Measurements from ENCODE around the gene TTC33.

TTC33 gene

DNA sequence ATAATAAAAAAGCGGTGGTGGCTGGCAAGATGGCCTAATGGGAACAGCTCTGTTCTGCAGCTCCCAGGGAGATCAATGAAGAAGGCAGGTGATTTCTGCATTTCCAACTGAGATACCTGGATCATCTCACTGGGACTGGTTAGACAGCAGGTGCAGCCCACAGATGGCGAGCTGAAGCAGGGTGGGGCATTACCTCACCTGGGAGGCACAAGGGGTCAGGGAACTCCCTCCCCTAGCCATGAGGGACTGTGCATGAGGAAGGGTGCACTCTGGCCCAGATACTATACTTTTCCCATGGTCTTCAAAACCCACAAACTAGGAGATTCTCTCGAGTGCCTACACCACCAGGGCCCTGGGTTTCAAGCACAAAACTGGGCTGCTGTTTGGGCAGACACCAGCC is 121.6 kb downstream of the TTC33 start:
- no peak for TF ChIP-seq FOXP2 (optimal IDR thresholded peaks at IDR 0.05; ENCODE audit: borderline replicate concordance, extremely low read depth, extremely low read length, insufficient read depth)
- TF ChIP-seq TAF1 (IDR thresholded peaks at IDR 0.05; ENCODE audit: borderline replicate concordance, insufficient read depth, low read length), result no peak
- TF ChIP-seq SIN3A (IDR thresholded peaks at IDR 0.05; ENCODE audit: borderline replicate concordance, insufficient read depth, low read length), result no peak
- TF ChIP-seq POLR2AphosphoS5 (IDR thresholded peaks at IDR 0.05; ENCODE audit: low read depth, low read length), result no peak
- TF ChIP-seq REST (IDR thresholded peaks at IDR 0.05; ENCODE audit: insufficient read depth in 1 of 2, low read depth in 2 of 2, low read length in 2 of 2), result no peak

DNA sequence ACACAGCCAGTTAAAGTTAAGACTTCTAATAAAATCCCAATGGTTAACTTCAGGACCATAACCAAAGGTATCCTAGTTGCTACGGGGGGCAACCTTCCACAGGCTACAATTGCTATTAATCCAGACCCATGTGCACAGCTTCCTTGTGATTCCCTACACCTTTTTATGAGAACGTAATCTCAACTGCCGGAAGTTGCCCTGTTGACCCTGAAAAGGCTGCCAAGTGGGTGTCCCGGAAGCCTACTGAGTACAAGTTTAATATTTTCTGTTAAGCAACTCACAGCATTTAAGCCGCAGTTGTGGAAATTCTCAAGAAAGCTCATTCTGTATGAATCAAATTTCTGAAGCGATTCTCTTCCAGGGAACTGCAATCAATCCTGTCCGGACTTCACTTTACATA is 124.5 kb downstream of the TTC33 start:
- no peak for TF ChIP-seq SIN3A (IDR thresholded peaks at IDR 0.05; ENCODE audit: borderline replicate concordance, insufficient read depth, low read length)
- no peak for TF ChIP-seq FOXP2 (optimal IDR thresholded peaks at IDR 0.05; ENCODE audit: borderline replicate concordance, extremely low read depth, extremely low read length, insufficient read depth)
- TF ChIP-seq TAF1 (IDR thresholded peaks at IDR 0.05; ENCODE audit: borderline replicate concordance, insufficient read depth, low read length), result no peak
- no peak for TF ChIP-seq POLR2AphosphoS5 (IDR thresholded peaks at IDR 0.05; ENCODE audit: low read depth, low read length)
- TF ChIP-seq REST (IDR thresholded peaks at IDR 0.05; ENCODE audit: insufficient read depth in 1 of 2, low read depth in 2 of 2, low read length in 2 of 2), result no peak

GRCh38 chr5:40630126-40630525 is 125.6 kb downstream of the TTC33 start:
- no peak for TF ChIP-seq SIN3A (IDR thresholded peaks at IDR 0.05; ENCODE audit: borderline replicate concordance, insufficient read depth, low read length)
- TF ChIP-seq FOXP2 (optimal IDR thresholded peaks at IDR 0.05; ENCODE audit: borderline replicate concordance, extremely low read depth, extremely low read length, insufficient read depth), result no peak
- no peak for TF ChIP-seq POLR2AphosphoS5 (IDR thresholded peaks at IDR 0.05; ENCODE audit: low read depth, low read length)

- TF ChIP-seq REST (IDR thresholded peaks at IDR 0.05; ENCODE audit: insufficient read depth in 1 of 2, low read depth in 2 of 2, low read length in 2 of 2), result no peak
- TF ChIP-seq POLR2AphosphoS5 (IDR thresholded peaks at IDR 0.05; ENCODE audit: low read depth, low read length), result no peak
- TF ChIP-seq SIN3A (IDR thresholded peaks at IDR 0.05; ENCODE audit: borderline replicate concordance, insufficient read depth, low read length), result no peak
- TF ChIP-seq FOXP2 (optimal IDR thresholded peaks at IDR 0.05; ENCODE audit: borderline replicate concordance, extremely low read depth, extremely low read length, insufficient read depth), result no peak
- TF ChIP-seq TAF1 (IDR thresholded peaks at IDR 0.05; ENCODE audit: borderline replicate concordance, insufficient read depth, low read length), result no peak
Observed at GRCh38 chr5:40628407-40628806, 127.4 kb downstream of the TTC33 start.

DNA sequence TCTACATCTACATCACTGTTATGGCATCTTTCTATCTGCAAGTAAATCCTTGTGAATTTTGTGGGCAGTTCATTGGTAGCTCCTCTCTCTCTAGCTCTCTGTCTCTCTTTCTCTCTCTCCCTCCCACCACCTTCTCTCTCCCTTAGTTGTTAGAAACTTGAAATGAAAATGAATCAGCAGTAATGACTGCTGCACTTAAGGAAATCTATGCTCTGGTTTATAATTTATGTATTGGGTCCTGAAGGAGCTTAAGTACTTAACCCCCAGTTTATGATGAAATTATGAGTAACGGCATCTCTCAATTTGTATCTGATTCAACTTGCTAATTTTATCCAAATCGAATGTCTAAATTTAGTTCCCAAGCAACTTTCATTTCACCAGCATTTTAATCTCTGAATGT is 128.1 kb downstream of the TTC33 start:
- TF ChIP-seq SIN3A (IDR thresholded peaks at IDR 0.05; ENCODE audit: borderline replicate concordance, insufficient read depth, low read length) (no peak), REST (IDR thresholded peaks at IDR 0.05; ENCODE audit: insufficient read depth in 1 of 2, low read depth in 2 of 2, low read length in 2 of 2) (no peak), TAF1 (IDR thresholded peaks at IDR 0.05; ENCODE audit: borderline replicate concordance, insufficient read depth, low read length) (no peak), POLR2AphosphoS5 (IDR thresholded peaks at IDR 0.05; ENCODE audit: low read depth, low read length) (no peak), FOXP2 (optimal IDR thresholded peaks at IDR 0.05; ENCODE audit: borderline replicate concordance, extremely low read depth, extremely low read length, insufficient read depth) (no peak)
